Caco-2 (cell line): ENCODE results near the gene GALNT1. TPM values are rescaled to one million over a fixed set of nuclear protein-coding genes. Genes with fewer than 3 reads are reported as not detected.

Experiments
- BruUV-seq: library from RNA; stranded (reverse); fragments of 400-500 nt; replicated peaks from 2 replicates; lab custom pipeline; 2021; lab: Mats Ljungman, UMichigan
- CTCF ChIA-PET: fragments of 300-600 bp; sonication (Branson Sonifier 250); formaldehyde crosslinking; loops from one replicate; lab custom pipeline; 2022; ENCODE audit warnings: antibody characterized with exemption; lab: Charles Lee
- POLR2A ChIA-PET: fragments of 300-600 bp; sonication (Branson Sonifier 250); formaldehyde crosslinking; loops from one replicate; lab custom pipeline; 2022; ENCODE audit warnings: antibody characterized with exemption; lab: Charles Lee
- DNase-seq, 2 experiments: peaks; one replicate each; pipeline versions ENCODE4 v3.0.0 to v3.0.0-alpha.2; 2020 to 2022
- H3K27me3 ChIP-seq: replicated peaks from 2 replicates; pipeline ENCODE4 v1.6.0; 2011; ENCODE audit warnings: low read length; ENCODE audit not compliant: control insufficient read depth, insufficient read depth
- H3K36me3 ChIP-seq: 2 replicates; pipeline ENCODE4 v1.5.1; 2011; ENCODE audit warnings: low read length; ENCODE audit not compliant: control insufficient read depth, insufficient read depth
- H3K4me1 ChIP-seq: fragments of 250-450 bp; sonication (Bioruptor Pico); 2 replicates; pipeline ENCODE4 v1.5.1; 2020; ENCODE audit warnings: mild to moderate bottlenecking
- H3K4me3 ChIP-seq: 2 replicates; pipeline ENCODE4 v1.5.1; 2011; ENCODE audit warnings: low read depth, mild to moderate bottlenecking, control low read depth, low read length
- H3K9me3 ChIP-seq: fragments of 250-450 bp; sonication (Bioruptor Pico); 2 replicates; pipeline ENCODE4 v1.5.1; 2020; ENCODE audit warnings: mild to moderate bottlenecking, moderate library complexity
- H3K27ac Mint-ChIP-seq: one replicate; pipeline ENCODE4 v1.8.0; 2022; ENCODE audit warnings: mixed read lengths; ENCODE audit not compliant: unreplicated experiment
- H3K27me3 Mint-ChIP-seq: one replicate; pipeline ENCODE4 v1.8.0; 2022; ENCODE audit warnings: mixed read lengths; ENCODE audit not compliant: insufficient read depth, unreplicated experiment
- H3K36me3 Mint-ChIP-seq: one replicate; pipeline ENCODE4 v1.8.0; 2022; ENCODE audit warnings: mild to moderate bottlenecking, mixed read lengths; ENCODE audit not compliant: insufficient read depth, unreplicated experiment
- H3K4me1 Mint-ChIP-seq: one replicate; pipeline ENCODE4 v1.8.0; 2022; ENCODE audit warnings: low read depth, mixed read lengths; ENCODE audit not compliant: unreplicated experiment
- H3K4me3 Mint-ChIP-seq: one replicate; pipeline ENCODE4 v1.8.0; 2022; ENCODE audit warnings: mild to moderate bottlenecking, moderate library complexity, mixed read lengths; ENCODE audit not compliant: unreplicated experiment
- H3K9me3 Mint-ChIP-seq: one replicate; pipeline ENCODE4 v1.8.0; 2022; ENCODE audit warnings: mixed read lengths; ENCODE audit not compliant: unreplicated experiment
- intact Hi-C: fragments of 100-400 bp; cut with micrococcal nuclease; formaldehyde crosslinking; loops from one replicate; pipeline ENCODE4 v1.10.0; 2022; ENCODE audit not compliant: unreplicated experiment
- total RNA-seq: library from RNA; stranded (reverse); gene quantifications from 2 replicates; pipeline ENCODE4 v1.2.3, GENCODE V29; 2022
- TF ChIP-seq, protein P1 (sequence below), 2 experiments: fragments of 200-600 bp in 1 of 2; IDR thresholded peaks; 1 replicate in 1 of 2; 2 replicates in 1 of 2; pipeline versions ENCODE4 v1.5.1 to v1.8.0; 2011 to 2022; ENCODE audit warnings: antibody characterized with exemption in 1 of 2, control low read depth in 1 of 2, inconsistent platforms in 1 of 2, low read depth in 1 of 2, low read length in 1 of 2, mild to moderate bottlenecking in 1 of 2, moderate library complexity in 1 of 2; ENCODE audit not compliant: insufficient read depth in 1 of 2, severe bottlenecking in 1 of 2, unreplicated experiment in 1 of 2

Gene GALNT1
- total RNA-seq, 1 experiment from 2014 or later, result 53.6 TPM

DNA sequence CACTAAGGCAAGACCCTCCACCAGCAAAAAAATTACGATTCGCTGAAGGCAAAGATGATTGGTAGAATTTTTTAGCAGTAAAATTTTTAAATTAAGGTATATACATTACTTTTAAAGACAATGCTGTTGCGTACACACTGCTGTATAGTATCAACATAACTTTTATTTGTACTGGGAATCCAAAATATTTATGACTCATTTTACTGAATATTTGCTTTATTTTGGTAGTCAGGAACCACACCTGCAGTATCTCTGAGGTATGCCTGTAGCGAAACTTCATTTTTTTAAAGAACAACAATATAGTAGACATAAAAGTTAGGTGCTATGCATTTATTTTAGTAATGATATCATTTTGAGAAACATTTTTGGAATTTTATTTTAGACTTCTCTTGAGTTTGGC is 57.8 kb downstream of the GALNT1 start:
- no peaks in the 10 kb centered on the region for H3K27me3 ChIP-seq
- Mint-ChIP-seq H3K9me3 (peaks cover 10% of the 10 kb centered on the region), H3K4me1 (peaks cover 7% of the 10 kb centered on the region), H3K36me3 (peaks cover 6% of the 10 kb centered on the region), H3K4me3 (no peak overlapping the region), H3K27ac (no peak overlapping the region), H3K27me3 (no peaks in the 10 kb centered on the region)
- CTCF ChIA-PET, result no interaction called here
- intact Hi-C loops, result no loop called here
- no peak for DNase-seq
- H3K4me3 ChIP-seq, result no peak overlapping the region
- no peaks in the 10 kb centered on the region for H3K9me3 ChIP-seq
- H3K36me3 ChIP-seq, result no peaks in the 10 kb centered on the region
- BruUV-seq, result no TSS peak
- POLR2A ChIA-PET, result no interaction called here
- TF ChIP-seq, protein P1, sequence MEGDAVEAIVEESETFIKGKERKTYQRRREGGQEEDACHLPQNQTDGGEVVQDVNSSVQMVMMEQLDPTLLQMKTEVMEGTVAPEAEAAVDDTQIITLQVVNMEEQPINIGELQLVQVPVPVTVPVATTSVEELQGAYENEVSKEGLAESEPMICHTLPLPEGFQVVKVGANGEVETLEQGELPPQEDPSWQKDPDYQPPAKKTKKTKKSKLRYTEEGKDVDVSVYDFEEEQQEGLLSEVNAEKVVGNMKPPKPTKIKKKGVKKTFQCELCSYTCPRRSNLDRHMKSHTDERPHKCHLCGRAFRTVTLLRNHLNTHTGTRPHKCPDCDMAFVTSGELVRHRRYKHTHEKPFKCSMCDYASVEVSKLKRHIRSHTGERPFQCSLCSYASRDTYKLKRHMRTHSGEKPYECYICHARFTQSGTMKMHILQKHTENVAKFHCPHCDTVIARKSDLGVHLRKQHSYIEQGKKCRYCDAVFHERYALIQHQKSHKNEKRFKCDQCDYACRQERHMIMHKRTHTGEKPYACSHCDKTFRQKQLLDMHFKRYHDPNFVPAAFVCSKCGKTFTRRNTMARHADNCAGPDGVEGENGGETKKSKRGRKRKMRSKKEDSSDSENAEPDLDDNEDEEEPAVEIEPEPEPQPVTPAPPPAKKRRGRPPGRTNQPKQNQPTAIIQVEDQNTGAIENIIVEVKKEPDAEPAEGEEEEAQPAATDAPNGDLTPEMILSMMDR (IDR thresholded peaks at IDR 0.05; ENCODE audit: insufficient read depth in 1 of 2, low read depth in 1 of 2, low read length in 1 of 2, severe bottlenecking in 1 of 2, unreplicated experiment in 1 of 2), result no peak
- H3K4me1 ChIP-seq, result no peaks in the 10 kb centered on the region

DNA sequence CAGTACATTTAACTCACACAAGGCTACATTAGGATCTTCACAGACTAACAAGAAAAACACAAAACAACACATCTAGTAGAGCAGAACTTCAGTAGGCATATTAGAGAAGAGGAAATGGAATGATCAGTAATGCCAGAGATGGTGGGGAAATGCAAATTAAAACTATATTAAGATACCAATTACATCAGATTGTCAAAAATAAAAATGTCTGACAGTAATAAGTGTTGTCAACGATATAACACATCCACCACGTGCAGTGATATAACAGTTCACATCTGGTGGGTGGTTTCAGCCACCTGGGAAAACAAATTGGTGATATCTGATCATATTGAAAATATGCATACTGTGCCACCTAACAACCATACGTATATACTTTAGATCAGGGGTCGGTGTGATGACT is 59.9 kb downstream of the GALNT1 start:
- no peak overlapping the region for H3K4me3 ChIP-seq
- Mint-ChIP-seq H3K4me1 (peaks cover 7% of the 10 kb centered on the region), H3K9me3 (peaks cover 10% of the 10 kb centered on the region), H3K27ac (no peak overlapping the region), H3K4me3 (no peak overlapping the region), H3K36me3 (peaks cover 6% of the 10 kb centered on the region), H3K27me3 (no peaks in the 10 kb centered on the region)
- TF ChIP-seq, protein P1 (IDR thresholded peaks at IDR 0.05; ENCODE audit: insufficient read depth in 1 of 2, low read depth in 1 of 2, low read length in 1 of 2, severe bottlenecking in 1 of 2, unreplicated experiment in 1 of 2), result no peak
- ChIA-PET CTCF (no interaction called here), POLR2A (no interaction called here)
- no peaks in the 10 kb centered on the region for H3K4me1 ChIP-seq
- no TSS peak for BruUV-seq
- H3K9me3 ChIP-seq, result no peaks in the 10 kb centered on the region
- H3K27me3 ChIP-seq, result no peaks in the 10 kb centered on the region
- DNase-seq, result no peak
- intact Hi-C loops, result no loop called here
- H3K36me3 ChIP-seq, result no peaks in the 10 kb centered on the region

DNA sequence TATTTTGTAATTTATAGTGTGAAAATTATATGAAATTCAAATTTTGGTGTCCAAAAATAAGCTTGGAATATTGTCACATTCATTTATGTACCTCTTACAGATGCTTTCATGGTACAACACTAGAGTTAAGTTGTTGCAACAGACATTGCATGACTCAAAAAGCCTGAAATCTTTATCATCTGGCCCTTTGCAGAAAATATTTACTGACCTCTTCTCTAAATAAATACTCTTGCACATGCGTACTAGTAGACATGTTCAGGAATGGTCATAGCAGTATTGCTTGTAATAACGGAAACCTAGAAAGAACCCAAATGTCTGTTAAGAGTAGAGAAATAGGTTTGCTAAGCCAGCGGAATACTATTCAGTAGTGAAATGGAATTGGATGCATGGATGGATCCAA is 60.4 kb downstream of the GALNT1 start:
- H3K9me3 ChIP-seq, result no peaks in the 10 kb centered on the region
- no peak overlapping the region for H3K4me3 ChIP-seq
- no peaks in the 10 kb centered on the region for H3K36me3 ChIP-seq
- no peaks in the 10 kb centered on the region for H3K27me3 Mint-ChIP-seq
- H3K4me1 ChIP-seq, result no peaks in the 10 kb centered on the region
- intact Hi-C loops, result no loop called here
- TF ChIP-seq, protein P1 (IDR thresholded peaks at IDR 0.05; ENCODE audit: insufficient read depth in 1 of 2, low read depth in 1 of 2, low read length in 1 of 2, severe bottlenecking in 1 of 2, unreplicated experiment in 1 of 2), result no peak
- no peak for DNase-seq
- H3K4me3 Mint-ChIP-seq, result no peak overlapping the region
- no TSS peak for BruUV-seq
- ChIA-PET POLR2A (no interaction called here), CTCF (no interaction called here)
- no peaks in the 10 kb centered on the region for H3K27me3 ChIP-seq
- H3K27ac Mint-ChIP-seq, result no peak overlapping the region
- peaks cover 6% of the 10 kb centered on the region for H3K36me3 Mint-ChIP-seq
- peaks cover 7% of the 10 kb centered on the region for H3K4me1 Mint-ChIP-seq
- H3K9me3 Mint-ChIP-seq, result peaks cover 14% of the 10 kb centered on the region
